Stromal cell of bone marrow (primary cell): ENCODE measurements around the gene PCSK5.
"Not testable (repeated sequence)": the region's sequence is repeated elsewhere in the genome, so short reads cannot be mapped to it uniquely, and the experiment has no call there.

Experiments used
- DNase-seq: peaks from one replicate; pipeline ENCODE4 v3.0.0-alpha.2; 2012; ENCODE audit warnings: low read depth

The PCSK5 gene

DNA sequence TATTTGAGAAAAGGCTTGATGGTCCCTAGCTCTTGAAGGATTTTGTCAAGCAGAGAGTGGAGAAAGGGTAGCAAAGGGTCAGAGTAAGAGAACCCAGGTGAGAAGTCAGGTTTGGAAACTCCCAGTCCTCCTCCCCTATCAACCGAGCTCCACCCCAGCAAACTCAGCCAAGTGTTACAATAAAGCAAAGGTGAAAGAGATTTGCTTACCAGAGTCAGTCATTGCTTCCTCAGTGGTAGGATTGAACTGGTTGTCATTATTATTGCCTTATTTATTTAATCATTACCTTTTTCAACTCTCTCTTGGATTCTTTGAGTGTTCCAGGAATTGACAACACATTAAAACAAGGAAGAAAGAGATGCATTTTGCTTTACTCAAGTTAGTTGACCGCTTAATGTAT, 423.3 kb downstream of the PCSK5 start:
- no peak for DNase-seq

GRCh38 chr9:76314321-76314720, 423.8 kb downstream of the PCSK5 start:
- no peak for DNase-seq

- DNase-seq = no peak
Observed at GRCh38 chr9:76316069-76316468, 425.6 kb downstream of the PCSK5 start.

- DNase-seq = not testable (repeated sequence)
Observed at GRCh38 chr9:76319466-76319865, 429.0 kb downstream of the PCSK5 start.

DNA sequence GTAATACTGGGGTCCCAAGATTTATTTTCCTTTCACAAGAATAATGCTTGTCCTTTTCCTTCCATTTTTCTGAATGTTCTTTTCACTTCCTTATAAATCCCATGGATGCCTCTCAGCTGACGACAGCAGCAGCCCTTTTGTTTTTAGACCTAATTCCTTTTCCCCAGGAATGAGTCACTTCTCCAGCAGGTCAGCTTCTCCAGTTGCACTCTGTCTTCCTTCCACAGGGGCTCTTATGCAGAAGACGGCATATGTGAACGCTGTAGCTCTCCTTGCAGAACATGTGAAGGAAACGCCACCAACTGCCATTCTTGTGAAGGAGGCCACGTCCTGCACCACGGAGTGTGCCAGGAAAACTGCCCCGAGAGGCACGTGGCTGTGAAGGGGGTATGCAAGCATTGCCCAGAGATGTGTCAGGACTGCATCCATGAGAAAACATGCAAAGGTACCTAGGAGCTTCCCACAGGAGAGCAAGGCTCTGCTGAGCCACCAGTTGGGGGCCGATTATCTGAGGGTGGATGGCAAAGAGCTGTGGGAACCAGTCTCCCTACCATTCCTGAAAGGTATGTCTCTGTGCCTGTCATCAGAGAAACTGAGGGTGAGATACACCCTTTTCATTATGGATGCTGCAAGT, 430.8 kb downstream of the PCSK5 start:
- peak; percentile 38 for DNase-seq

DNA sequence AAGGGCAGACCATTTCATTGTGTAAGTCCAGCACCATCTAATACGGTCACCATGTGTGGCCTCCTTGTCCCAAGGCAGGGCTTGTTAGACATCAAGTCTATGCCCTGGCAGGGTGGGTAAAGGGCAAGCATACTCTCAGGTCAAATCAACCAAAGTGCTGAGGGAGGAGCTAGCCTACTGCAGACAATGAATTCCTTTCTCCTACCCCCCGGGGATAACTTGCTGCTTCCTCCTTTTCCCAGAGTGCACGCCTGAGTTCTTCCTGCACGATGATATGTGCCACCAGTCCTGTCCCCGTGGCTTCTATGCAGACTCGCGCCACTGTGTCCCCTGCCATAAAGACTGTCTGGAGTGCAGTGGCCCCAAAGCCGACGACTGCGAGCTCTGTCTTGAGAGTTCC, 432.3 kb downstream of the PCSK5 start:
- DNase-seq = no peak

DNA sequence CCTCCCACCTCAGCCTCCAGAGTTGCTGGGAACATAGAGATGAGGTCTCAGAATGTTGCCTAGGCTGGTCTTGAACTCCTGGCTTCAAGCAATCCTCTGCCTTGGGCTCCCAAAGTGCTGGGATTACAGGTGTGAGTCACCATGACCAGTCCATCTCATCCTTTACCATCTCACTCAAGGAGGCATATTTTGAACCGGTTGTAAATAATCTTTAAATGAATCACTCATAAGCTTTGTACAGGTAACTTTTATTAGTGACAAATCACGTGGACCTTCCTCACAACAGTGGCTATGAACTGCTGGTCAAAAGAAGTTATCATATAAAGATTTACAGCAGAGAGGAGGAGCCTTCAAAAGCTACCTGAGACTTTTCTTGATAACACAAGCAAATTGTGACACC, 433.0 kb downstream of the PCSK5 start:
- DNase-seq = no peak

DNA sequence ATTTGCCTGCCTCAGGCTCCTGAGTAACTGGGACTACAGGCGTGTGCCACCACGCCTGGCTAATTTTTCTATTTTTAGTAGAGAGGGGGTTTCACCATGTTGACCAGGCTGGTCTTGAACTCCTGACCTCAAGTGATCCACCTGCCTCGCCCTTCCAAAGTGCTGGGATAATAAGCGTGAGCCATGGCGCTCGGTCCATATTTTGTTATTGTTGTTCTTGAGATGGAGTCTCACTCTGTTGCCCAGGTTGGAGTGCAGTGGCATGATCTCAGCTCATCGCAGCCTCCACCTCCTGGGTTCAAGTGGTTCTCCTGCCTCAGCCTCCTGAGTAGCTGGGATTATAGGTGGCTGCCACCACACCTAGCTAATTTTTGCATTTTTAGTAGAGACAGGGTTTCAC, 433.6 kb downstream of the PCSK5 start:
- DNase-seq = not testable (repeated sequence)

- no peak for DNase-seq
Observed at GRCh38 chr9:76330034-76330433, 439.6 kb downstream of the PCSK5 start.

DNA sequence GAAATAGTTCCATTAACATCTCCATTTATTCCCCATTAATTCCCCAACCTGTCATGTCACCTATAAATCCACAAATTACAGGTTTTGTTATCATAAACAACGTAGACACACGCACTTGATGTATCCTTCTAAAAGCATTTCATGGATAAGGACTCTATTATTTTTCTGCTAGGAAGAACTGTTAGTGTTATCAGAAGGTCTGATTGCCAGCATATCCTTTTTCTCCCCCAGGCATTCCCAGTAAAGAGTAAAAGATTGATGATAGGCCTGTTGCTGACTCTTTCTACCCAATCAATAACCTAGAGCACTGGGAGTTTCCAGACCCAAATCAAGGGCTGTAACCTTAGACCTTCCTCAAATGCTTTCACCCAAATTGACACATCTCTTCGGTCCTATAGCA, 442.9 kb downstream of the PCSK5 start:
- DNase-seq = no peak

DNA sequence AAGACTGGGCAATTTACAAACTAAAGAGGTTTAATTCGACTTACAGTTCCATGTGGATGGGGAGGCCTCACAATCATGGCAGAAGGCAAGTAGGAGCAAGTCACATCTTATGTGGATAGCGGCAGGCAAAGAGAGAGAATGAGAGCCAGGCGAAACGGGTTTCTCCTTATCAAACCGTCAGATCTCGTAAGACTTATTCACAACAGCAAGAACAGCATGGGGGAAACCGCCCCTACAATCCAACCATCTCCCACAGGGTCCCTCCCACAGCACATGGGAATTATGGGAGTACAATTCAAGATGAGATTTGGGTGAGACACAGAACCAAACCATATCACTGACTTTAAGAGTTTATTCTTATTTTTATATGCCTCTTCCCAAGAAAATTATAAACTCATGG, 443.5 kb downstream of the PCSK5 start:
- no peak for DNase-seq

GRCh38 chr9:76336027-76336426, 445.6 kb downstream of the PCSK5 start:
- no peak for DNase-seq

GRCh38 chr9:76338418-76338817, 447.9 kb downstream of the PCSK5 start:
- DNase-seq = no peak

DNA sequence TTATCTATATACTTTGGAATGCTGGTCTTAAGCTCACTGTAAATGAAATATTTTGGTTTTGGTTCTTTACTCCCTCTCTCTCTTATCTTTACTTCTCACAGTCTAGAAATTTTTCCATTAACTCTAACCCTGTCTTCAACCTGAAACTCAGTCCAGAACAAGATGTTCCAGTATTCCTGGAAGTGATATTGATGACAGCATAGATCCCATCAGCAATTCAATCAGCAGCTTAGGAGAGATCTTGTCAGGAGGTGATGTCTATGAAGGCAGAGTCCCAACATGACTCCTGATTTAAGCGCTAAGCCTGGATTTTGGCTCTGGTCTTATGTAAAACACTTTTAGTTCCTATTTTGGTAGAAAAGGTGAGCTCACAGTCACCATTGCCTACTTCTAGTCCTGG, 451.1 kb downstream of the PCSK5 start:
- no peak for DNase-seq

GRCh38 chr9:76342201-76342600, 451.7 kb downstream of the PCSK5 start:
- no peak for DNase-seq

DNA sequence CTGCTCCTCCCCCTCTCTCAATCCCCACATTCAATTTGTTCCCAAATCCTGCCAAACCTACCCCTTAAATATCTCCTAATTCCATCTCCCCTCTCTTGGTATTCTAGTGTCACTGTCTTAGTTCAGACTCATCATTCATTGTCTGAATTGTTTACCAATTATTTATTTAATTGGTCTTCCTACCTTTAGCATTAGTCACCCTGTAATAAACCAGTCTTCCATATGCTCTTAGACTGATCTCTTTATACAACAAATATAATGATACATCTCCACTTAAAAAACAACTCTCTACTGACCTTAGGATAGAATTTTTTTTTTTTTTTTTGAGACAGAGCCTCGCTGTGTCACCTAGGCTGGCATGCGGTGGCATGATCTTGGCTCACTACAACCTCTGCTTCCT, 452.4 kb downstream of the PCSK5 start:
- DNase-seq = no peak

DNA sequence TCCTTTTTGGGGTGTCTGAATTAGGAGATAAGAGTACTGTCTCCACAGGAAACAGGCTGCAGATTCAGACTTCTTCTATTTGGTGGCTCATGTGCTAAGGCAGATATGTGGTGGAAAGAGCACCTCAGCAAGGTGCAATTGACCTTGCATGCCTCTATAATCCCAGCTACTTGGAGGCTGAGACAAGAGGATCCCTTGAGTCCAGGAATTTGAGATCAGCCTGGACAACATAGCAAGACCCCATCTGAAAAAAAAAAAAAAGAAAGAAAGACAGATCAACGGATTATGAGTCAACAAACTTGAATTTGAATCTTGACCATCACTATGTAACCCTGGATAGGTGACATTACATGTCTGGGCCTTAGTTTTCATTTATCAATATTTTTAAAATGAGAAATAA, 459.4 kb downstream of the PCSK5 start:
- no peak for DNase-seq

DNA sequence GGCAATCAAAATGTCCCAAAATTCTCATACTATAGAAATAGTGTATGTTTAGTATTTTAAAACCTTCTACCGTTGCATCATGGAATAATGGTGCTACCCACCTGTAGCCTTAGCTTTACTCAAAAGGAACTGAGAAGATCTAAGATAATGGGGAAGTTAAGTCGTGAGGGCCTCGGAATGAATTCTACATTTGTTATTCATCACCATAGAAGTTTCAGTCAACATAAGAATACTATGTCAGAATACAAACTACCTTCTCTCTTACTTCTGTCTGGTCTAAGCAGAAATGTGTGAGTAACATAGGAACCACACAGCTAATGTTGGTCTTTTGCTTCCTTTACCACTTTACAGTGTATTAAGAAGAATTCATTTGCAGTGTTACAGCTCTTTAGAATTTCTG, 460.5 kb downstream of the PCSK5 start:
- DNase-seq = no peak

- no peak for DNase-seq
Observed at GRCh38 chr9:76352026-76352620, 461.6 kb downstream of the PCSK5 start.

DNA sequence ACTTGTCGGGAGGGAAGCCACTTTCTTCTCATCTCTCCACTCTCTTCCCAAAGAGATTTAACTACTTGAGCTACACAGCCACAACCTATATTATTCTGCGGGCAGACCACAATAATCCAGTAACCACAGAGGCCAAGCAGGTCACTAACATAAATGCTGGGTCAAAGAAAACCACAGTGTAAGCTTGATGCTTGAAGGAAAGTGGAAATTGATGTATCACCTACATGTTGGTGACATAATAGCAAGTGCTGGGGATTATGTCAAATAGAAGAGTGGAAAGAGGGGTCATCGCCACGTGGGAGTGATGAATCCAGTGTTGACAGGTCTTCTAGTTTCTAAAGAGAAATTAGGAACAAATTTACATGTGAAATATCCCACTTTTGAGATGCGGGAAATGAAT, 462.8 kb downstream of the PCSK5 start:
- no peak for DNase-seq

GRCh38 chr9:76354221-76354620, 463.7 kb downstream of the PCSK5 start:
- no peak for DNase-seq

GRCh38 chr9:76355886-76356285, 465.4 kb downstream of the PCSK5 start:
- DNase-seq = no peak

DNA sequence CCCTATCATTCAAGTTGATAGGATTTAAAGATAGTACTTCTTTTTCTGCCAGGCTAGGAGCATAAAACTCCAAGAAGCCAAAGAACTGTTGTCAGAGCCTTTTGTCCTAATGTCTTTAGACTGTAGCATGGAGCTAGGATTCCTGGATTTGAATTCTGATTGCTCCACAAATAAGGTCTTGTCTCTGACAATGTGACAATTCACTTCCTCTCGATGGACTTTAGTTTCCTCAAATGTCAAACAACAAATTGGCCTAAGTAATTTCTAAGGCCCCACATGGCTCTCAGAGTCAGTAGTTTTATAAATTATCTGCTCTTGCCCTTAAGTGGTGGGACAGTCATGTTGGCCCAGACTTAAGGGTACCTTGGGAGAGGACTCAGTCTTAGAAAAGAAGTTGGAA, 467.1 kb downstream of the PCSK5 start:
- DNase-seq = no peak

GRCh38 chr9:76358628-76359280, 468.3 kb downstream of the PCSK5 start:
- no peak for DNase-seq
